GM12801 (cell line): ENCODE data around the gene ACVR2A.

ENCODE experiments used
- CTCF ChIP-seq: IDR thresholded peaks from one replicate; pipeline ENCODE4 v1.5.1; 2011; ENCODE audit warnings: control low read depth; ENCODE audit not compliant: insufficient read length; ENCODE audit errors: extremely low read depth

ACVR2A gene

GRCh38 chr2:147826278-147827087, 18.3 kb upstream of the ACVR2A start:
- no peak for TF ChIP-seq CTCF

- TF ChIP-seq CTCF, result no peak
These were observed 17.8 kb upstream of the ACVR2A start for GRCh38 chr2:147827088-147827375.

GRCh38 chr2:147829106-147829505, 15.7 kb upstream of the ACVR2A start:
- TF ChIP-seq CTCF, result no peak

GRCh38 chr2:147836099-147836498, 8.7 kb upstream of the ACVR2A start:
- no peak for TF ChIP-seq CTCF

GRCh38 chr2:147843391-147843863, 1.4 kb upstream of the ACVR2A start:
- TF ChIP-seq CTCF, result no peak

GRCh38 chr2:147843864-147844696, 749 bp upstream of the ACVR2A start:
- TF ChIP-seq CTCF, result no peak

- no peak for TF ChIP-seq CTCF
These were observed 662 bp downstream of the ACVR2A start for GRCh38 chr2:147845411-147845971.
